ENCODE results near the gene SDK1.

DNA sequence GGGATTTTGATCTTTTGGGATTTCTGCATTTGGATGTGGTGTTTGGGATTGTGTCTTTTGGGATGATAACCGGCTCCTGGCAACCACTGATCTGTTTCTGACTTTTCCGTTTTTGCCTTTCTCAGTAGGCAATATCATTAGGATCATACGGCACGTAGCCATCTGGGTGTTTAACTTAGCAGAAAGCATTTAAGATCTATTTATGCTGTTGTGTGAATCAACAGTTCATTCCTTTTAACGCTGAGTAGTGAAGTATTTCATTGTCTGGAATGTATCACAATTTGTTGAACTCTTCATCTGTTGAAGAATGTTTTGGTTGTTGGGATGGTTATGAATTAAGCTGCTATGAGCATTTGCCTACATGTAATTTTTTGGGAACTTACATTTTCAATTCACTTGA lies 459.6 kb downstream of the SDK1 start:
- TF ChIP-seq, protein P1, sequence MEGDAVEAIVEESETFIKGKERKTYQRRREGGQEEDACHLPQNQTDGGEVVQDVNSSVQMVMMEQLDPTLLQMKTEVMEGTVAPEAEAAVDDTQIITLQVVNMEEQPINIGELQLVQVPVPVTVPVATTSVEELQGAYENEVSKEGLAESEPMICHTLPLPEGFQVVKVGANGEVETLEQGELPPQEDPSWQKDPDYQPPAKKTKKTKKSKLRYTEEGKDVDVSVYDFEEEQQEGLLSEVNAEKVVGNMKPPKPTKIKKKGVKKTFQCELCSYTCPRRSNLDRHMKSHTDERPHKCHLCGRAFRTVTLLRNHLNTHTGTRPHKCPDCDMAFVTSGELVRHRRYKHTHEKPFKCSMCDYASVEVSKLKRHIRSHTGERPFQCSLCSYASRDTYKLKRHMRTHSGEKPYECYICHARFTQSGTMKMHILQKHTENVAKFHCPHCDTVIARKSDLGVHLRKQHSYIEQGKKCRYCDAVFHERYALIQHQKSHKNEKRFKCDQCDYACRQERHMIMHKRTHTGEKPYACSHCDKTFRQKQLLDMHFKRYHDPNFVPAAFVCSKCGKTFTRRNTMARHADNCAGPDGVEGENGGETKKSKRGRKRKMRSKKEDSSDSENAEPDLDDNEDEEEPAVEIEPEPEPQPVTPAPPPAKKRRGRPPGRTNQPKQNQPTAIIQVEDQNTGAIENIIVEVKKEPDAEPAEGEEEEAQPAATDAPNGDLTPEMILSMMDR (IDR thresholded peaks at IDR 0.05) = no peak
- TF ChIP-seq POLR2A (IDR thresholded peaks at IDR 0.05) = no peak
